HCT116 (cell line): ENCODE data around the gene ARID1A. TPM values are rescaled to one million over a fixed set of nuclear protein-coding genes. Genes with fewer than 3 reads are reported as not detected.

Experiments
- ATAC-seq: fragments of 200-7000 bp; cut with Tn5 transposase; 2 replicates; pipeline ENCODE4 v1.9.1; 2020; ENCODE audit warnings: mild to moderate bottlenecking, moderate library complexity
- BruUV-seq: library from RNA; stranded (reverse); fragments of 400-500 nt; replicated peaks from 2 replicates; lab custom pipeline; 2021; lab: Mats Ljungman, UMichigan
- CTCF ChIA-PET: fragments of 300-600 bp; sonication (Branson Sonifier 250); formaldehyde crosslinking; loops from one replicate; lab custom pipeline; 2021; ENCODE audit warnings: antibody characterized with exemption; lab: Charles Lee
- POLR2A ChIA-PET: fragments of 300-600, 350-600 bp; sonication (Branson Sonifier 250); formaldehyde crosslinking; loops from one replicate; lab custom pipeline; 2021; ENCODE audit warnings: antibody characterized with exemption; lab: Charles Lee
- RAD21 ChIA-PET, 2 experiments: fragments of 300-600 bp; sonication (Branson Sonifier 250); formaldehyde crosslinking; loops; one replicate each; lab custom pipeline; 2023; ENCODE audit warnings: low total read pairs in 2 of 2; ENCODE audit not compliant: uncharacterized antibody in 2 of 2, unreplicated experiment in 2 of 2, low non-redundant PET in 1 of 2; lab: Charles Lee
- DNase-seq: peaks from one replicate; pipeline ENCODE4 v3.0.0-alpha.2; 2010; ENCODE audit warnings: low read depth, low spot score
- H2AFZ ChIP-seq: fragments of 200-600 bp; shearing (Covaris generic), sonication (generic); 2 replicates; pipeline ENCODE4 v1.6.1; 2017; ENCODE audit warnings: low read depth, mixed run types, mixed read lengths, antibody characterized with exemption, low read length; ENCODE audit not compliant: poor library complexity, severe bottlenecking
- H3K27ac ChIP-seq: 2 replicates; pipeline ENCODE4 v1.5.1; 2012; ENCODE audit warnings: low read depth, low read length
- H3K27me3 ChIP-seq: fragments of 200-600 bp; sonication (generic); 2 replicates; pipeline ENCODE4 v1.6.1; 2016; ENCODE audit warnings: mixed run types, low read length, mixed read lengths; ENCODE audit not compliant: insufficient read depth
- H3K36me3 ChIP-seq, 2 experiments: fragments of 200-500 bp in 1 of 2; fragments of 200-600 bp in 1 of 2; sonication (Bioruptor generic) in 1 of 2; sonication (generic) in 1 of 2; 2 replicates each; pipeline versions ENCODE4 v1.5.1 to v1.6.1; 2014 to 2016; ENCODE audit warnings: low read length in 2 of 2, inconsistent platforms in 1 of 2, mixed read lengths in 1 of 2, mixed run types in 1 of 2; ENCODE audit not compliant: insufficient read depth in 2 of 2, control insufficient read depth in 1 of 2
- H3K4me1 ChIP-seq, 2 experiments: fragments of 200-600 bp in 1 of 2; sonication (generic) in 1 of 2; 2 replicates each; pipeline versions ENCODE4 v1.5.1 to v1.6.1; 2012 to 2017; ENCODE audit warnings: low read length in 2 of 2, inconsistent platforms in 1 of 2, mild to moderate bottlenecking in 1 of 2, mixed read lengths in 1 of 2, mixed run types in 1 of 2, moderate library complexity in 1 of 2; ENCODE audit not compliant: insufficient read depth in 2 of 2, control insufficient read depth in 1 of 2
- H3K4me2 ChIP-seq: fragments of 200-600 bp; sonication (generic); 2 replicates; pipeline ENCODE4 v1.6.1; 2017; ENCODE audit warnings: mixed run types, low read length, mixed read lengths
- H3K4me3 ChIP-seq, 2 experiments: fragments of 200-600 bp in 1 of 2; sonication (generic) in 1 of 2; replicated peaks in 1 of 2; 2 replicates each; pipeline ENCODE4 v1.5.1; 2011 to 2016; ENCODE audit warnings: low read length in 2 of 2, control low read depth in 1 of 2, low read depth in 1 of 2, mild to moderate bottlenecking in 1 of 2, mixed read lengths in 1 of 2, mixed run types in 1 of 2
- H3K79me2 ChIP-seq: fragments of 200-600 bp; sonication (generic); 2 replicates; pipeline ENCODE4 v1.6.1; 2017; ENCODE audit warnings: mild to moderate bottlenecking, mixed run types, low read length, moderate library complexity, mixed read lengths; ENCODE audit not compliant: insufficient read depth
- H3K9ac ChIP-seq: fragments of 200-600 bp; sonication (generic); 2 replicates; pipeline ENCODE4 v1.6.1; 2016; ENCODE audit warnings: low read length, mixed read lengths
- H3K9me2 ChIP-seq: fragments of 200-600 bp; sonication (generic), shearing (Covaris generic); 2 replicates; pipeline ENCODE4 v1.6.1; 2017; ENCODE audit warnings: mixed run types, mild to moderate bottlenecking, moderate library complexity; ENCODE audit not compliant: insufficient read depth
- H3K9me3 ChIP-seq, 2 experiments: fragments of 200-500 bp in 1 of 2; fragments of 200-600 bp in 1 of 2; sonication (Bioruptor generic) in 1 of 2; sonication (generic) in 1 of 2; 2 replicates each; pipeline ENCODE4 v1.6.1; 2014 to 2017; ENCODE audit warnings: low read length in 2 of 2, mixed read lengths in 2 of 2, inconsistent platforms in 1 of 2, low read depth in 1 of 2, mild to moderate bottlenecking in 1 of 2, mixed run types in 1 of 2, moderate library complexity in 1 of 2; ENCODE audit not compliant: control insufficient read depth in 1 of 2, insufficient read depth in 1 of 2
- H4K20me1 ChIP-seq: fragments of 200-600 bp; sonication (generic), shearing (Covaris generic); 2 replicates; pipeline ENCODE4 v1.6.1; 2017; ENCODE audit warnings: mixed run types, mild to moderate bottlenecking, moderate library complexity; ENCODE audit not compliant: insufficient read depth
- CEBPB ChIP-seq: IDR thresholded peaks from 2 replicates; pipeline ENCODE4 v1.6.1; 2012; ENCODE audit warnings: low read depth
- CTCF ChIP-seq, 3 experiments: fragments of 200-600 bp in 1 of 3; sonication (generic) in 1 of 3; IDR thresholded peaks in 2 of 3; conservative IDR thresholded peaks in 1 of 3; 2 replicates each; pipeline ENCODE4 v1.5.1; 2012 to 2017; ENCODE audit warnings: low read depth in 2 of 3, low read length in 2 of 3, antibody characterized with exemption in 1 of 3, borderline replicate concordance in 1 of 3, control low read depth in 1 of 3, mild to moderate bottlenecking in 1 of 3, mixed read lengths in 1 of 3, mixed run types in 1 of 3, moderate library complexity in 1 of 3; ENCODE audit not compliant: insufficient read depth in 1 of 3
- ELF1 ChIP-seq: IDR thresholded peaks from 2 replicates; pipeline ENCODE4 v1.6.1; 2012; ENCODE audit warnings: low read depth, borderline replicate concordance
- EZH2phosphoT487 ChIP-seq: fragments of 200-600 bp; IDR thresholded peaks from 2 replicates; pipeline ENCODE4 v1.6.1; 2018; ENCODE audit warnings: antibody characterized with exemption, borderline replicate concordance
- MAX ChIP-seq: IDR thresholded peaks from 2 replicates; pipeline ENCODE4 v1.6.1; 2012
- POLR2A ChIP-seq: IDR thresholded peaks from 2 replicates; pipeline ENCODE4 v1.7.0; 2011; ENCODE audit warnings: borderline replicate concordance; ENCODE audit not compliant: insufficient read depth, insufficient read length; ENCODE audit errors: extremely low read depth
- RAD21 ChIP-seq: IDR thresholded peaks from 2 replicates; pipeline ENCODE4 v1.6.1; 2012; ENCODE audit warnings: low read depth, mild to moderate bottlenecking
- SIN3A ChIP-seq: IDR thresholded peaks from 2 replicates; pipeline ENCODE4 v1.6.1; 2012; ENCODE audit warnings: low read depth
- SP1 ChIP-seq: IDR thresholded peaks from 2 replicates; pipeline ENCODE4 v1.6.1; 2012; ENCODE audit warnings: low read depth
- TCF7L2 ChIP-seq: IDR thresholded peaks from 2 replicates; pipeline ENCODE4 v1.7.0; 2011; ENCODE audit warnings: borderline replicate concordance, inconsistent platforms; ENCODE audit not compliant: insufficient read depth, insufficient read length; ENCODE audit errors: extremely low read depth
- ZNF274 ChIP-seq: fragments of 200-500 bp; sonication (Bioruptor generic); IDR thresholded peaks from 2 replicates; pipeline ENCODE4 v1.6.1; 2014; ENCODE audit warnings: mild to moderate bottlenecking, low read depth, low read length, inconsistent platforms
- intact Hi-C: fragments of 100-400 bp; cut with micrococcal nuclease; formaldehyde crosslinking; loops from 2 replicates; pipeline ENCODE4 v1.10.0; 2022
- total RNA-seq: library from RNA; stranded (reverse); gene quantifications from one replicate; pipeline ENCODE4 v1.2.1, GENCODE V29; 2021; ENCODE audit not compliant: unreplicated experiment
- TF ChIP-seq, protein P1 (sequence below): IDR thresholded peaks from 2 replicates; pipeline ENCODE4 v1.6.1; 2012; ENCODE audit warnings: low read depth
- TF ChIP-seq, protein P2 (sequence below): IDR thresholded peaks from 2 replicates; pipeline ENCODE4 v1.6.1; 2012

ARID1A gene
- total RNA-seq, 1 experiment from 2014 or later = 62.8 TPM

DNA sequence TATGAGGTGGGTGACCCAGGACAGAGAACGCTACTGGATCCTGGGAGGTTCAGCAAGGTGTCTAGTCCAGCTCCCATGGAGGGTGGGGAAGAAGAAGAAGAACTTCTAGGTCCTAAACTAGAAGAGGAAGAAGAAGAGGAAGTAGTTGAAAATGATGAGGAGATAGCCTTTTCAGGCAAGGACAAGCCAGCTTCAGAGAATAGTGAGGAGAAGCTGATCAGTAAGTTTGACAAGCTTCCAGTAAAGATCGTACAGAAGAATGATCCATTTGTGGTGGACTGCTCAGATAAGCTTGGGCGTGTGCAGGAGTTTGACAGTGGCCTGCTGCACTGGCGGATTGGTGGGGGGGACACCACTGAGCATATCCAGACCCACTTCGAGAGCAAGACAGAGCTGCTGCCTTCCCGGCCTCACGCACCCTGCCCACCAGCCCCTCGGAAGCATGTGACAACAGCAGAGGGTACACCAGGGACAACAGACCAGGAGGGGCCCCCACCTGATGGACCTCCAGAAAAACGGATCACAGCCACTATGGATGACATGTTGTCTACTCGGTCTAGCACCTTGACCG lies 83.4 kb downstream of the ARID1A start (continued):
- TF ChIP-seq, protein P1, sequence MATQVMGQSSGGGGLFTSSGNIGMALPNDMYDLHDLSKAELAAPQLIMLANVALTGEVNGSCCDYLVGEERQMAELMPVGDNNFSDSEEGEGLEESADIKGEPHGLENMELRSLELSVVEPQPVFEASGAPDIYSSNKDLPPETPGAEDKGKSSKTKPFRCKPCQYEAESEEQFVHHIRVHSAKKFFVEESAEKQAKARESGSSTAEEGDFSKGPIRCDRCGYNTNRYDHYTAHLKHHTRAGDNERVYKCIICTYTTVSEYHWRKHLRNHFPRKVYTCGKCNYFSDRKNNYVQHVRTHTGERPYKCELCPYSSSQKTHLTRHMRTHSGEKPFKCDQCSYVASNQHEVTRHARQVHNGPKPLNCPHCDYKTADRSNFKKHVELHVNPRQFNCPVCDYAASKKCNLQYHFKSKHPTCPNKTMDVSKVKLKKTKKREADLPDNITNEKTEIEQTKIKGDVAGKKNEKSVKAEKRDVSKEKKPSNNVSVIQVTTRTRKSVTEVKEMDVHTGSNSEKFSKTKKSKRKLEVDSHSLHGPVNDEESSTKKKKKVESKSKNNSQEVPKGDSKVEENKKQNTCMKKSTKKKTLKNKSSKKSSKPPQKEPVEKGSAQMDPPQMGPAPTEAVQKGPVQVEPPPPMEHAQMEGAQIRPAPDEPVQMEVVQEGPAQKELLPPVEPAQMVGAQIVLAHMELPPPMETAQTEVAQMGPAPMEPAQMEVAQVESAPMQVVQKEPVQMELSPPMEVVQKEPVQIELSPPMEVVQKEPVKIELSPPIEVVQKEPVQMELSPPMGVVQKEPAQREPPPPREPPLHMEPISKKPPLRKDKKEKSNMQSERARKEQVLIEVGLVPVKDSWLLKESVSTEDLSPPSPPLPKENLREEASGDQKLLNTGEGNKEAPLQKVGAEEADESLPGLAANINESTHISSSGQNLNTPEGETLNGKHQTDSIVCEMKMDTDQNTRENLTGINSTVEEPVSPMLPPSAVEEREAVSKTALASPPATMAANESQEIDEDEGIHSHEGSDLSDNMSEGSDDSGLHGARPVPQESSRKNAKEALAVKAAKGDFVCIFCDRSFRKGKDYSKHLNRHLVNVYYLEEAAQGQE = no peak
- TF ChIP-seq ZNF274 (no peak), EZH2phosphoT487 (no peak), ELF1 (no peak), TCF7L2 (no peak), SIN3A (no peak), MAX (no peak), RAD21 (no peak)
- TF ChIP-seq, protein P2, sequence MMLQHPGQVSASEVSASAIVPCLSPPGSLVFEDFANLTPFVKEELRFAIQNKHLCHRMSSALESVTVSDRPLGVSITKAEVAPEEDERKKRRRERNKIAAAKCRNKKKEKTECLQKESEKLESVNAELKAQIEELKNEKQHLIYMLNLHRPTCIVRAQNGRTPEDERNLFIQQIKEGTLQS = no peak

GRCh38 chr1:26780344-26780957 lies 84.6 kb downstream of the ARID1A start:
- BruUV-seq = no TSS peak
- Histone ChIP-seq H3K27ac (no peak overlapping the region), H3K36me3 (peaks cover 37 to 43% of the 10 kb centered on the region in 2 experiments; a peak in 3 of 4 replicates), H3K79me2 (peaks cover 8% of the 10 kb centered on the region), H2AFZ (no peak overlapping the region), H3K4me3 (no peak overlapping the region), H3K9me2 (no peaks in the 10 kb centered on the region), H3K9me3 (no peaks in the 10 kb centered on the region), H4K20me1 (0 out of 2 replicates have a peak, but pooled peaks cover 3% of the 10 kb centered on the region), H3K27me3 (no peaks in the 10 kb centered on the region), H3K4me1 (peaks cover 8 to 26% of the 10 kb centered on the region in 2 experiments; a peak in 3 of 4 replicates), H3K4me2 (no peak overlapping the region), H3K9ac (no peak overlapping the region)
- ChIA-PET POLR2A (no interaction called here), CTCF (interaction anchor here (1.2 to 1.5 kb wide), 2 partner anchors 8 to 179 kb away, joined by 3 read pairs; no protein-coding TSS in a partner anchor), RAD21 (no interaction called here)
- DNase-seq (no peak), ATAC-seq (no peak)
- intact Hi-C loops = no loop called here
- TF ChIP-seq POLR2A = no peak
- TF ChIP-seq, protein P2 = no peak
- no peak for TF ChIP-seq CTCF (IDR thresholded peaks at IDR 0.05 in 2 of 3, conservative IDR thresholded peaks at IDR 0.05 in 1 of 3; ENCODE audit: borderline replicate concordance in 1 of 3, insufficient read depth in 1 of 3, low read depth in 2 of 3, low read length in 2 of 3)
- TF ChIP-seq CEBPB = no peak
- no peak for TF ChIP-seq SP1
- TF ChIP-seq, protein P1 = no peak
- TF ChIP-seq ZNF274 = no peak
